ENCODE results near the gene SERPINB1.
"Not testable (repeated sequence)": the region's sequence is repeated elsewhere in the genome, so short reads cannot be mapped to it uniquely, and the experiment has no call there.

SERPINB1 gene

DNA sequence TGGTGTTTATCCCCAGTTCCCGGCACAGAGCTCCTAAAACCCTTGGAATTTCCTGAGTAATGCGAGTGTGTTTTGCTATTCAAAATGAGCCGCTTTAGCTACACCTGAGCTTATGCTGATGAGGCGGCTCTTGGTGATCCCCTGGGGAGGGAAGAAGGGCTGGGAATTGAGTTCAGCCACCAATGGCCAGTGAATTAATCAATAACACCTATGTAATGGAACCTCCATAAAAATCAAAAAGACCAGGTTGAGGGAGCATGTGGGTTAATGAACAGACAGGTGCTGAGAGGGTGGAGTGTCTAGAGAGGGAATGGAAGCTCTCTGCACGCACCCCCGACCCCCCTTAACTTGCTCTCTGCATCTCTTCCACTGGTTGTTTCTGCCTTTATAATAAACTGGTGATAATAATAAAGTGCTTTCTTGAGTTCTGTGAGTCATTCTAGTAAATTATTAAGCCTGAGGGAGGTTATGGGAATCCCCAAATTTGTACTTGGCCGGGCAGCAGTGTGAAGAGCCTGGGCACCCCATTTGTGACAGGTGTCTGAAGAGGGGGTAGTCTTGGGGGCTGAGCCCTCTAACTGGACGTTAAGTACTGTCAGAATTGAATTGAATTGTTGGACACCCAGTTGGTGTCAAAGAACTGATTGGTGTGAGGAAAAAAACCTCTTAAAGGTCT is 24.6 kb upstream of the SERPINB1 start:
- no peak for DNase-seq (ENCODE audit: low spot score)

DNA sequence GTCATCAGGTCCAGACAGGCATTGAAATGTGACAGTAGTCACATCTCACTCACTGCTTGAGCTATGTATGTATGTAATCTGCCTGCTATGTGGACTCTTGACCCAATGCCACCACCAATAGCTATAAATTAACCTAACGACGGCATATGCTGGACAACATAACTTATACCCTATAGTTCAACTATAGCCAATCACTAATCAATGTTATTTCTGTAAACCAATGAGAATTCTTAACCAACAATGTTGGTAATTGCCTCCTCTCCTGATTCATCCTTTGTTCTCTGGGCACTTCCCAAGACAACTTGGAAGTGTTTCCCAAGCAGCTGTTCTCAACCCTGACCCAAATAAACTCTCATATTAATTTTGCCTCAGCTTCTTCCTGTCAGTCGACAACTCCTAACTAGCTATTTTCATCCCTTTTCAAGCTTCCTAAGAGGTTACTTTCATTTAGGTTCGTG is 24.1 kb upstream of the SERPINB1 start:
- peak; percentile 56 for DNase-seq (ENCODE audit: low spot score)

GRCh38 chr6:2865270-2865669 is 23.6 kb upstream of the SERPINB1 start:
- DNase-seq (ENCODE audit: low spot score), result no peak

DNA sequence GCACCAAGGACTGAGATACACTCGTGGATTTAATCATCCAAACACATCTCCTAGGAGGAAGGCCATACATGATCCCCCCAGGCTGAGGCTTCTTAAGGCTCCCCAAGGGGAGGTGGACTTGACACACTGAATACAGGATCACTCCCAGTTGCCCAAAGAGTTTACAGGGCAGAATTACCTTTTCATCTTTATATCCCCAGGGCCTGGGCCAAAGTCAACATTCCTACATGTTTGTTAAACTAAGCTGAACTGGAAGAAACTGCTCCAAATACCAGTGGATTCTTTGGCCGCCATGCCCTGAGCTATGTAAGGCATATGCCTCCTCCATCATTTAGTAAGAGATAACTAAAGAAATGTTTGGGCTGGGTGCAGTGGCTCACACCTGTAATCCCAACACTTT is 22.2 kb upstream of the SERPINB1 start:
- no peak for DNase-seq (ENCODE audit: low spot score)

- no peak for DNase-seq (ENCODE audit: low spot score)
Observed at GRCh38 chr6:2862712-2863181, 21.1 kb upstream of the SERPINB1 start.

- DNase-seq (ENCODE audit: low spot score), result no peak
Observed at GRCh38 chr6:2861822-2862164, 20.1 kb upstream of the SERPINB1 start.

- DNase-seq (ENCODE audit: low spot score), result no peak
Observed at GRCh38 chr6:2861060-2861821, 19.6 kb upstream of the SERPINB1 start.

DNA sequence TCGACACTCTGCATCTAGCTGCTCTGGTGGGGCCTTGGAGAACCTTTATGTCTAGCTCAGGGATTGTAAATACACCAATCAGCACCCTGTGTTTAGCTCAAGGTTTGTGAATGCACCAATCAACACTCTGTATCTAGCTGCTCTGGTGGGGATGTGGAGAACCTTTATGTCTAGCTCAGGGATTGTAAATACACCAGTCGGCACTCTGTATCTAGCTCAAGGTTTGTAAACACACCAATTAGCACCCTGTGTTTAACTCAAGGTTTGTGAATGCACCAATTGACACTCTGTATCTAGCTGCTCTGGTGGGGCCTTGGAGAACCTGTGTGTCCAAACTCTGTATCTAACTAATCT is 19.0 kb upstream of the SERPINB1 start:
- DNase-seq (ENCODE audit: low spot score), result not testable (repeated sequence)

DNA sequence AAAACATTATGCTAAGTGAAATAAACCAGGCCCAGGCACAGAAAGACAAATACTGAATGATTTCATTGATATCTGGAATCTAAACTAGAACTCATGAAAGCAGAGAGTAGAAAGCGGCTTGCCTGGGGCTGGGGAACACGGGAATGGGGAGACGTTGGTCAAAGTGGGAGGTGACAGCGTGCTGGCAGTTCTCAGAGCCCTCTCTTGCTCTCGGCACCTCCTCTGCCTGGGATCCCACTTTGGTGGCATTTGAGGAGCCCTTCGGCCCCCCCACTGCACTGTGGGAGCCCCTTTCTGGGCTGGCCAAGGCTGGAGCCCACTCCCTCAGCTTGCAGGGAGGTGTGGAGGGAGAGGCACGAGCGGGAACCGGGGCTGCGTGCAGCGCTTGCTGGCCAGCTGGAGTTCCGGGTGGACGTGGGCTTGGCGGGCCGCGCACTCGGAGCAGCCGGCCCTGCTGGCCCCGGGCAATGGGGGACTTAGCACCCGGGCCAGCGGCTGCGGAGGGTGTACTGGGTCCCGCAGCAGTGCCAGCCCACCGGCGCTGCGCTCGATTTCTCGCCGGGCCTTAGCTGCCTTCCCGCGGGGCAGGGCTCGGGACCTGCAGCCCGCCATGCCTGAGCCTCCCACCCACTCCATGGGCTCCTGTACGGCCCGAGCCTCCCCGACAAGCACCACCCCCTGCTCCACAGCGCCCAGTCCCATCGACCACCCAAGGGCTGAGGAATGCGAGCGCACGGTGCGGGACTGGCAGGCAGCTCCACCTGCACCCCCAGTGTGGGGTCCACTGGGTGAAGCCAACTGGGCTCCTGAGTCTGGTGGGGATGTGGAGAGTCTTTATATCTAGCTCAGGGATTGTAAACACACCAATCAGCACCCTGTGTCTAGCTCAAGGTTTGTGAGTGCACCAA is 18.4 kb upstream of the SERPINB1 start:
- not testable (repeated sequence) for DNase-seq (ENCODE audit: low spot score)

GRCh38 chr6:2859185-2859700 is 17.6 kb upstream of the SERPINB1 start:
- DNase-seq (ENCODE audit: low spot score), result no peak

DNA sequence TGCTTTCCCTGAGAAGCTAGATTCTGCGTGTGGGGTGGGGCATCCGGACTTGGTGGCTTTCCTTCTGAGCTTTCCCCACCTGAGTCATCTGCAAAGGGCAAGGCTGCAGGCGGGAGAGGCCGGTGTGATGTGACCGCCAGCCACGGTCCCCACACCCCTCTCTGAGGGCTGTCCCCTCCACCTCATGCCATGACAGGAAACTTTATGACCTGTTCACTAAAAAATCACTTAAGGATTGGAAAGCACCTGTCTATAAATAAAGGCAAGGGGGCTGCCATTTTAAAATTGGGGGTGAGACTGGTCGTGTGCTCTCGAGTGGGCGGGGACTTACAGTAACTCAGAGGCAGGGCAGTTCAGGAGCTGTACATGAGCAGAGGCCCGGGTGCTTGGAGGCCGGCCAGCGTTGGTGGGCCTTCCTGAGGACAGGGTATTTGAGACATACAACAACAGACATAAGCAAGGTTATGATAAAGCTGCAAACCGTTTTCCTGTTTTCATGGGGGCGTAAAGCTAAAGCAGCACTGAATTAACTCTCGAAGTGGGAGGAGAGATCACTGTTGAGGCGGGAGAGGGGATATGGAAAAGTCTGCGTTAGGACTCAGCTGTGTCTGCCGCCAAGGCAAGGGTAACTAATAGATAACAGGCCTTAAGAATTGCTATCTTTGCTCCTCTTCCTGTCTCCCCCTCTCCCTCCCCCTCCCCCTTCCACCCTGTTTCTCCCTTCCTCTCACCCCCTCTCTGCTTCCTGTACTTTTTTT is 16.1 kb upstream of the SERPINB1 start:
- DNase-seq (ENCODE audit: low spot score), result no peak

GRCh38 chr6:2857185-2857579 is 15.5 kb upstream of the SERPINB1 start:
- DNase-seq (ENCODE audit: low spot score), result no peak

- DNase-seq (ENCODE audit: low spot score), result no peak
Observed at GRCh38 chr6:2855061-2855519, 13.4 kb upstream of the SERPINB1 start.

DNA sequence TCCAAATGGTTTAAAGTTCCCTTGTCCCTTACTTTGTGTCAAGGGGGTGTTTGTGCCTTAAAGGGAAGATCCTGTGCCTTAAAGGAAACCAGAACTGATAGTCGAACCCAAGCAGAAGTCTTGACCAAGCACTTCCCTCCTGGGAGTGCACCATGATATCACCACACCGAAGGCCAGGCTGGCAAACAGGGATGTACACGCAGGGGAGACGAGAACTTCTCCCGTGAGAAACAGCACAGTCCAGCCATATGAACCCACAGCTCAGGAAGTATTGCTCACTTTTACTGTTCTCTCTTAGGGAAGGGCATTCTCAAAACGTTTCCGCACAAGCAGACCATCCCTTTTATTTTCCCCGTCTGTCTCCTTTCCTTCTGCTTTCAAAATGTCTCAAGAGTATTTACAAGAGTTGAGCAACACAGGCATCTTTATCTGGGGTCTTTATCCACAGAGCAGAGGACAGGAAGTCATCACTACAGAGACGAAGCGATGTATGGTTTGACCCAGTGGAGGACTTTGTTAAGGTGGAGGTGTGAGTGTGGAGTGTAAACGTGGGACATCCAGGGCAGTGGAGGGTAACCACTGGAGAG is 12.8 kb upstream of the SERPINB1 start:
- no peak for DNase-seq (ENCODE audit: low spot score)

- DNase-seq (ENCODE audit: low spot score), result peak; percentile 70
Observed at GRCh38 chr6:2853769-2854395, 12.2 kb upstream of the SERPINB1 start.

DNA sequence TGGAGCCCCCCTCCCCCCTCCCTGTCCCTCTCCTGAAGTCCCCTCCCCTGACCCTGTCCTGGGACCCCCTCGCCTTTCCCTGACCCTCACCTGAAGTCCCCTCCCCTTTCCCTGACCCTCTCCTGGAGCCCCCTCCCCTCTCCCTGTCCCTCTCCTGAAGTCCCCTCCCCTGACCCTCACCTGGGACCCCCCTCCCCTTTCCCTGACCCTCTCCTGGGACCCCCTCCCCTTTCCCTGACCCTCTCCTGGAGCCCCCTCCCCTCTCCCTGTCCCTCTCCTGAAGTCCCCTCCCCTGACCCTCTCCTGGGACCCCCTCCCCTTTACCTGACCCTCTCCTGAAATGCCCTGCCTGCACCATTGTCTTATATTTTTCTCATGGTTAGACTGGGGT is 11.7 kb upstream of the SERPINB1 start:
- DNase-seq (ENCODE audit: low spot score), result not testable (repeated sequence)

GRCh38 chr6:2852921-2853322 is 11.3 kb upstream of the SERPINB1 start:
- no peak for DNase-seq (ENCODE audit: low spot score)

DNA sequence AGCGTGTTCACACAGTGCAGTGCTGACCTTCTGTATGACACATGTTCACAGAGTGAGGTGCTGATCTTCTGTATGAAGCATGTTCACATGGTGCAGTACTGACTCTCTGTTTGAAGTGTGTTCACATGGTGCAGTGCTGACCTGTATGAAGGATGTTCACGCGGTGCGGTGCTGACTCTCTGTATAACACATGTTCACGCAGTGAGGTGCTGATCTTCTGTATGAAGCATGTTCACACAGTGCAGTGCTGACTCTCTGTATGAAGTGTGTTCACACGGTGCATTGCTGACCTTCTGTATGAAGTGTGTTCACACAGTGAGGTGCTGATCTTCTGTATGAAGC is 10.8 kb upstream of the SERPINB1 start:
- no peak for DNase-seq (ENCODE audit: low spot score)

DNA sequence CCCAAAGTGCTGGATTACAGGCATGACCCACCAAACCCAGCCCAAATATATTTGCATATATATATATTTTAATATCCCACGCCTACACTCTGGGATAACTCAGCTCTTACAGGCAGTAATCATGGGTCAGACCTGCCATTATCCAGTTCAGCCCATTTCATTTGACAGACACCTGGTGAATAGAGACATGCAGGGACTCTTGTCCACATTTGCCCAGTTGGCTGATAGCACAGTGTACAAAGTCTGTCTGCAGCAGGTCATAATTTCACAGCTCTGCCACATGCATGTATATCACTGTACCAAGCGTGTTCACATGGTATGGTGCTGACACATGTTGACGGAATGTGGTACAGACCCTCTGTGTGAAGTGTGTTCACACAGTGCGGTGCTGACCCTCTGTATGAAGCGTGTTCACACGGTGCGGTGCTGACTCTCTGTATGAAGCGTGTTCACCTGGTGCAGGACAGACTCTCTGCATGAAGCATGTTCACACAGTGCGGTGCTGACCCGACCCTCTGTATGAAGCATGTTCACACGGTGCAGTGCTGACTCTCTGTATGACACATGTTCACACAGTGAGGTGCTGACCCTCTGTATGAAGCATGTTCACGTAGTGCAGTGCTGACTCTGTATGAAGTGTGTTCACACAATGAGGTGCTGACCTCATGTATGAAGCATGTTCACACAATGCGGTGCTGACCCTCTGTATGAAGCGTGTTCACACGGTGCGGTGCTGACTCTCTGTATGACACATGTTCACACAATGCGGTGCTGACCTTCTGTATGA is 10.3 kb upstream of the SERPINB1 start:
- DNase-seq (ENCODE audit: low spot score), result no peak

- DNase-seq (ENCODE audit: low spot score), result peak; percentile 56
Observed at GRCh38 chr6:2850538-2851113, 9.0 kb upstream of the SERPINB1 start.

Data from GM03348 (cell line).